GM18907 (cell line): ENCODE data around the gene CCDC196.
"Not testable (repeated sequence)": the region's sequence is repeated elsewhere in the genome, so short reads cannot be mapped to it uniquely, and the experiment has no call there.

ENCODE experiments used
- ATAC-seq: cut with Tn5 transposase; IDR thresholded peaks from one replicate; pipeline ENCODE4 v1.9.1; 2021; ENCODE audit warnings: mild to moderate bottlenecking, moderate library complexity; ENCODE audit not compliant: unreplicated experiment

CCDC196 gene

GRCh38 chr14:66495218-66496098 is 9.3 kb downstream of the CCDC196 start:
- ATAC-seq = peak; percentile 80

- no peak for ATAC-seq
Observed at GRCh38 chr14:66496188-66496807, 10.1 kb downstream of the CCDC196 start.

- ATAC-seq = no peak
Observed at GRCh38 chr14:66496911-66497310, 10.7 kb downstream of the CCDC196 start.

GRCh38 chr14:66498311-66498710 is 12.1 kb downstream of the CCDC196 start:
- ATAC-seq = no peak

GRCh38 chr14:66501592-66501991 is 15.4 kb downstream of the CCDC196 start:
- no peak for ATAC-seq

- not testable (repeated sequence) for ATAC-seq
Observed at GRCh38 chr14:66502836-66503235, 16.7 kb downstream of the CCDC196 start.

- no peak for ATAC-seq
Observed at GRCh38 chr14:66503532-66503931, 17.4 kb downstream of the CCDC196 start.

- peak; percentile 29 for ATAC-seq
Observed at GRCh38 chr14:66507181-66507721, 21.1 kb downstream of the CCDC196 start.

- peak; percentile 85 for ATAC-seq
Observed at GRCh38 chr14:66507722-66508546, 21.8 kb downstream of the CCDC196 start, which contains the start of gene GPHN. Gene GPHN (plus strand): TSS chr14:66508147.

GRCh38 chr14:66508547-66508845 is 22.3 kb downstream of the CCDC196 start:
- no peak for ATAC-seq

- ATAC-seq = peak; percentile 35
Observed at GRCh38 chr14:66508846-66509621, 22.9 kb downstream of the CCDC196 start.

GRCh38 chr14:66509874-66510273 is 23.7 kb downstream of the CCDC196 start:
- ATAC-seq = no peak

- ATAC-seq = peak; percentile 11
Observed at GRCh38 chr14:66511849-66512248, 25.7 kb downstream of the CCDC196 start.

GRCh38 chr14:66514213-66514612 is 28.0 kb downstream of the CCDC196 start:
- ATAC-seq = no peak

- ATAC-seq = no peak
Observed at GRCh38 chr14:66530526-66530925, 44.4 kb downstream of the CCDC196 start.

- no peak for ATAC-seq
Observed at GRCh38 chr14:66539034-66539433, 52.9 kb downstream of the CCDC196 start.

- no peak for ATAC-seq
Observed at GRCh38 chr14:66540038-66540437, 53.9 kb downstream of the CCDC196 start.

- no peak for ATAC-seq
Observed at GRCh38 chr14:66541627-66542026, 55.5 kb downstream of the CCDC196 start.

GRCh38 chr14:66543996-66544395 is 57.8 kb downstream of the CCDC196 start:
- ATAC-seq = no peak

- ATAC-seq = not testable (repeated sequence)
Observed at GRCh38 chr14:66545191-66545590, 59.0 kb downstream of the CCDC196 start.
